HG02884 (cell line): Measurements from ENCODE around the gene LEUTX.
"Not testable (repeated sequence)": the region's sequence is repeated elsewhere in the genome, so short reads cannot be mapped to it uniquely, and the experiment has no call there.

Experiments
- ATAC-seq: cut with Tn5 transposase; IDR thresholded peaks from one replicate; pipeline ENCODE4 v1.9.1; 2021; ENCODE audit warnings: mild to moderate bottlenecking, moderate library complexity; ENCODE audit not compliant: unreplicated experiment

Gene LEUTX

DNA sequence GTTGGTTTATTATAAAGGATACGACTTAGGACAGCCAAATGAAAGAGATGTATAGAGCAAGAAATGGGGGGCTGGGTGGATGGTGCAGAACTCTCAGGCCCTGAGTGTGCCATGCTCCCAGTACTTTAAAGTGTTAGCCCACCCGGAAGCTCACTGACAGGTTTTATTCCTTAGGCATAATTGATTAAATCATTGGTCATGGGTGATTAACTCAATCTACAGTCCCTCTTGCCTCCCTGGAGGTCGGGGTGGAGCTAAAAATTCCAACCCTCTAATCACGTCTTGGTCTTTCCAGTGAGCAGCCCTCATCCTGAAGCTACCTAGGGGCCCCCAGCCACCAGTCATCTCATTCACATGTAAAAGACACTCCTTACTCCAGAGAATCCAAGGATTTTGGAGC, 9.9 kb upstream of the LEUTX start:
- ATAC-seq: no peak

DNA sequence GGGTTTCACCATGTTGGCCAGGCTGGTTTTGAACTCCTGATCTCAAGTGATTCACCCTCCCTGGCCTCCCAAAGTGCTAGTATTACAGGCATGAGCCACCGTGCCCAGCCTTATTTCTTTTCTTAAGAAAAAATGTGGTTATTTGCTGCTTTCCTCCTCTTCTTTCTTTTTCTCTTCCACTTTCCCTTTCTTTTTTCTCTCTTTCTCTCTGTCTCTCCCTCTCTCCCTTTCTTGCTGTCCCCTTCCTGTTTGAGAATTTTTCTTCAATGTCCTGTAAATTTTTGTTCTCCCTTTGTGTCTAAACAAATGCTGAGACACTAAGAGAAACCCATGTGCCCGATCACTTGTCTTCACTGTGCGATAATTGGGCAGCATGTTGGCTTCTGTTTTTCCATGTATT, 2.2 kb downstream of the LEUTX start:
- no peak for ATAC-seq

DNA sequence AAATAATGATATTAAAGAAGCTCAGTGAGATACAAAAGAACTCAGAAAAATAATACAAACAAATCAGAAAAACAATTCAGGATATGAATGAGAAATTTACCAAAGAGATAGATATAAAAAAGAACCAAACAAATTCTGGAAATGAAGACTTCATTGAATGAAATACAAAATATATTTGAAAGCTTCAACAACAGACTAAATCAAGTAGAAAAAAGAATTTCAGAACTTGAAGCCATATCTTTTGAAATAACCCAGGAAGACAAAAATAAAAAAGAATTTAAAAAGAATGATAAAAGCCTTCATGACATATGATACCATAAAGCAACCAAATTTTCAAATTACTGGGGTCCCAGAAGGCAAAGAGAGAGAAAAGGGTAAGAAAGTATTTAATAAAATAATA, 9.6 kb downstream of the LEUTX start:
- no peak for ATAC-seq

- ATAC-seq: peak; percentile 60
Observed at GRCh38 chr19:39792999-39793546, 14.4 kb downstream of the LEUTX start.

GRCh38 chr19:39795001-39795400, 16.3 kb downstream of the LEUTX start:
- ATAC-seq: no peak

- no peak for ATAC-seq
Observed at GRCh38 chr19:39796000-39796498, 17.4 kb downstream of the LEUTX start.

DNA sequence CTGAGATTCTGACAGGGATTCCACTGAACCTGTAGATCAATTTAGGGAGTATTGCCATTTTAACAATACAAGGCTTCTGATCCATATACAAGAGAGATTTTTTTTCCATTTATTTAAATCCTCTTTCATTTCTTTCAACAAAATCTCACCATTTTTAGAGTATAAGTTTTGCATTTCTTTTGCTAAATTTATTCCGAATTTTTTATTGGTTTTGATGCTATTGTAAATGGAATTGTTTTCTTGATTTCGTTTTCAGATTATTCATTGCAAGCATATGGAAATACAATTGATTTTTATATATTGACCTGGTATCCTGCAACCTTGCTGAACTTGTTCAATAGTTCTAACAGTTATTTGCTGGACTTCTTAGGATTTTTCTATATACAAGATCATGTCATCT, 18.4 kb downstream of the LEUTX start:
- ATAC-seq: no peak

DNA sequence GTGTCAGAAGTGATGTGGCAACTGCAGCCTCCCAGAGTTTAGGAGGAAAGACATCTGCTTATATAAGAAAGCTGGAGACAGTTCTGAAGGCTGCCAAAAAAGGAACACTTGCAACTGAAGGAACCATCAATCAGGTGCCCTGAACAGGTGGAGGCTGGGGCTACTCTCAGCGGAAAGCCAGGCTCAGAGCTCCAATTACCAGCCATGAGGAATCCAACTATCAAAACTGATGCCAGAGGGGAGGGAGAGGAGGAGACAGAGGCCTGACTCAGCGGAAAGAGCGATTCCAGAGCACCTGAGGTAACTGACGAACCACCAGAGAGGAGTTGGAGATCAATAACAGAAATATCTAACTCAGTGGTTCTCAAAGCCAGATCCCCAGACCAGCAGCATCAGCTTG, 24.3 kb downstream of the LEUTX start:
- ATAC-seq: no peak

DNA sequence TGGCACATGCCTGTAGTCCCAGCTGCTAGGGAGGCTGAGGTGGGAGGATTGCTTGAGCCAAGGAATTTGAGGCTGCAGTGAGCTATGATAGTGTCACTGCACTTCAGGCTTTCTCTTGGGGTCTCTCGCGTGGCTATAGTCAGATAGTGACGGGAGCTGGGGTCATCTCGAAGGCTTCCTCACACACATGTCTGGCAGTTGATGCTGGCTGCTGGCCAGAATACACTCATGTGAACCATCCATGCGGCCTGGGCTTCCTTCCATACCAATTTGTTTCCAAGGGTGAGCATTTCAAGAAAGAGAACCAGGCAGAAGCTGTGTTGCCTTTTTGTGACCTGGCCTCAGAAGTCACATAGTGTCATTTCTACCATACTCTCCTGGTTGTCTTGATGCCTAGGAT, 26.4 kb downstream of the LEUTX start:
- ATAC-seq: no peak

DNA sequence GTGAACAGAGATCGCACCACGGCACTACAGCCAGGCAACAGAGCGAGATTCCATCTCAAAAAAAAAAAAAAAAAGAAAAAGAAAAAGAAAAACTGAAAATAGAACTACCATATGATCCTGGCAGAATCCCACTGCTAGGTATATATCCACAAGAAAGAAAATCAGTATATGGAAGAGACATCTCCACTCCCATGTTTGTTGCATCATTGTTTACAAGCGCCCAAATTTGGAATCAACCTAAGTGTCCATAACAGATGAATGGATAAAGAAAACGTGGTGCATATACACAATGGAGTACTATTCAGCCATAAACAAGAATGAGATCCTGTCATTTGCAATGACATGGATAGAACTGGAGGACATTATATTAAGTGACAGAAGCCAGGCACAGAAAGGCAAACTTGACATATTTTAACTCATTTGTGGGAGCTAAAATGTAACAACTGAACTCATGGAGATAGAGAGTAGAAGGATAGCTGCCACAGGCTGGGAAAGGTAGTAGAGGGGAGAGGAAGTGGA, 29.3 kb downstream of the LEUTX start:
- ATAC-seq: no peak

GRCh38 chr19:39808688-39809087, 30.0 kb downstream of the LEUTX start:
- ATAC-seq: not testable (repeated sequence)

GRCh38 chr19:39809368-39809767, 30.7 kb downstream of the LEUTX start:
- no peak for ATAC-seq

- ATAC-seq: no peak
Observed at GRCh38 chr19:39810424-39810823, 31.8 kb downstream of the LEUTX start.

- ATAC-seq: no peak
Observed at GRCh38 chr19:39811064-39811463, 32.4 kb downstream of the LEUTX start.

DNA sequence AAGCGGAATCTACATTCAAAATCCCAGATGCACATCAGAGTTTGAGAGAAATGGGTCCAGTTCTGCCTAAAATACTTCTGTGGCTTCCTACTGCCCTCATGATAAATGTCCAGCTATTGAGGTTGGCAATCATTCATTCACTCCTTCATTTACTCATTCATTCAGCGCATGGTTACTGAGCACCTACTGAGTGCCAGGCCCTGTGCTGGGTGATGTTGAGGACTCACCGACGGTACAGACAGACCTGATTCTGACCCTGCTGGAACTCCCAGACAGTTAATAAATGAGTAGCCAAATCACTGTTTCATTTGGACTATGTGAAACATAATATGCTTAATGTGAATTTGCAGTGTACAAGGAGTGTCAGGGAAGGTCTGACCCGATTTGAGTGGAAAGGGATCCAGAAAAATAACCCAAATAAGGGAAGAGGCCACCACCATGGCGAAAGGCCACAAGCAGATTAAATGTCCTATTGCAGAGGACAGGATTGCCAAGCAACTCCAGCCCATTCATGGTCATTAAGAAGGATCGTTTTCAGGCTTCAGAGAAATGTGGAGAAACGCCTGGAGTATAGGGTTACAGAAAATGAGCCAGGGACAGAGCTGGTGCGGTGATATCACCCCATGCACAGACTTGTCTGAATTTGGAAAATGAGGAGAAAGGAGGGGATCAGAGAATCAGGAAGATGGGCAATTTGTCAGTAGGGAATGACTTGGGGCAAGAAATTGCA, 34.8 kb downstream of the LEUTX start:
- ATAC-seq: no peak

DNA sequence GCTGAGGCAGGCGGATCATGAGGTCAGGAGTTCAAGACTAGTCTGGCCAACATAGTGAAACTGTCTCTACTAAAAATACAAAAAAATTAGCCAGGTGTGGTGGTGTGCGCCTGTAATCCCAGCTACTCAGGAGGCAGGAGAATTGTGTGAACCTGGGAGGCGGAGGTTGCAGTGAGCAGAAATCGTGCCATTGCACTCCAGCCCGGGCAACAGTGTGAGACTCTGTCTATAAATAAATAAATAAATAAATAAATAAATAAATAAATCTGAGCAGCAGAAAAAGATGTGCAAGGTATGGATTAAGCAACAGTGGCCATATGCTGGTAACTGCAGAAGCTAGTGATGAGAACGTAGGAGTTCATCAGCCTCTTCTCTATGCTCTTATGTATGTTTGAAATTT, 35.5 kb downstream of the LEUTX start:
- not testable (repeated sequence) for ATAC-seq

DNA sequence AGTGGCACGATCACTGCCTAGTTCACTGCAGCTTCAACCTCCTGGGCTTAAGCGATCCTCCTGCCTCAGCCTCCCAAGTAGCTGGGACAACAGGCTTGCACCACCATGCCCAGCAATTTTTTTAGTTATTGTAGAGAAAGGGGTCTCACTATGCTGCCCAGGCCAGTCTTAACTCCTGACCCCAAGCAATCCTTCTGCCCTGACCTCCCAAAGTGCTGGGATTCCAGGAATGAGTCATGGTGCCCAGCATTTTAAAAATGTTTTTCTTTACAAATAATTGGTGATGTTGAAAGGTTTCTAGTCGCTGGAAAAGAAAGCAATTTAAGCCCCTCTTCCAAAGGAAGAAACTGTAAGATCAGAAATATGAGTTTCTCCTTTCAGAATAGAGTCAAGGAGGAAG, 35.9 kb downstream of the LEUTX start:
- ATAC-seq: no peak

- no peak for ATAC-seq
Observed at GRCh38 chr19:39816287-39817048, 37.8 kb downstream of the LEUTX start.

GRCh38 chr19:39817888-39818561, 39.4 kb downstream of the LEUTX start:
- no peak for ATAC-seq

- ATAC-seq: no peak
Observed at GRCh38 chr19:39818626-39819097, 40.0 kb downstream of the LEUTX start.

DNA sequence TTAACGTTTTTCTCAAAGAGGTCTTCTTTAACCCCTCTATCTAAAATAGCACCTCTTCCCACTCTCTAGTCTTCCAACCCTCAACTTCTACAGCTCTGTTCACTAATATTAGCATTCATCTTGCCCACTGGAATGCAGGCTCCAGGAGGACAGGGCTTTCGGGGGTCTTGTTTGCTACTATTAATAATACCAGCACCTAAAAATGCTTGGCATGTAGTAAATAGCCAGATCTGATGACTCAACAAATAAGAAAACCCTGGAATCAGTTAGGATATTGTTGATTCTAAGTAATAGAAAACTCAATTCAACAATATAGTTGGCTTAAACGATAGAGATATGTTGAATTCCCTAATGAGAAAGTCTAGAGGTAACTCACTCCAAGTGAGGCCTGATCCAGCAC, 41.1 kb downstream of the LEUTX start:
- no peak for ATAC-seq
